Cardiac muscle cell (in vitro differentiated cells and primary cell): ENCODE measurements around the gene INSYN2A. TPM values are rescaled to one million over a fixed set of nuclear protein-coding genes. Genes with fewer than 3 reads are reported as not detected.

Experiments
- DNase-seq, 2 donors: peaks; one replicate each; pipeline versions ENCODE4 v3.0.0 to v3.0.0-alpha.2; 2010 to 2017; ENCODE audit warnings: low read depth in 1 of 2, low spot score in 1 of 2
- H3K27ac ChIP-seq: fragments of 200-600 bp; sonication (generic); 2 replicates; pipeline ENCODE4 v1.5.1; 2016
- H3K27me3 ChIP-seq: fragments of 200-600 bp; sonication (generic); 2 replicates; pipeline ENCODE4 v1.6.0; 2016; ENCODE audit warnings: control low read depth
- H3K36me3 ChIP-seq: fragments of 200-600 bp; sonication (generic); 2 replicates; pipeline ENCODE4 v1.5.1; 2016; ENCODE audit warnings: control low read depth
- H3K4me1 ChIP-seq: fragments of 200-600 bp; sonication (generic); 2 replicates; pipeline ENCODE4 v1.8.1; 2017; ENCODE audit warnings: low read depth, mild to moderate bottlenecking, mixed run types
- H3K4me3 ChIP-seq: fragments of 200-600 bp; sonication (generic); 2 replicates; pipeline ENCODE4 v1.5.1; 2016; ENCODE audit warnings: mild to moderate bottlenecking
- H3K9me3 ChIP-seq: fragments of 200-600 bp; sonication (generic); 2 replicates; pipeline ENCODE4 v1.5.1; 2017; ENCODE audit warnings: low read depth, mild to moderate bottlenecking, control low read depth
- polyA plus RNA-seq: library from polyadenylated mRNA; unstranded; fragments of >200 nt; fragmentation: Nextera tagmentation; extraction: Ambion mirVana; gene quantifications from 2 replicates; pipeline ENCODE4 v1.2.1, GENCODE V29; 2016
- total RNA-seq: library from RNA; depleted of rRNA; stranded (reverse); fragments of >200 nt; gene quantifications from 2 replicates; pipeline ENCODE4 v1.2.3, GENCODE V29; 2016
- TF ChIP-seq, protein P1 (sequence below): IDR thresholded peaks from 2 replicates; pipeline ENCODE4 v1.5.1; 2012; ENCODE audit warnings: low read depth, mild to moderate bottlenecking, low read length

INSYN2A gene
- total and polyA plus RNA-seq, 2 experiments from 2014 or later, result 0.60 TPM; not detected in 1

DNA sequence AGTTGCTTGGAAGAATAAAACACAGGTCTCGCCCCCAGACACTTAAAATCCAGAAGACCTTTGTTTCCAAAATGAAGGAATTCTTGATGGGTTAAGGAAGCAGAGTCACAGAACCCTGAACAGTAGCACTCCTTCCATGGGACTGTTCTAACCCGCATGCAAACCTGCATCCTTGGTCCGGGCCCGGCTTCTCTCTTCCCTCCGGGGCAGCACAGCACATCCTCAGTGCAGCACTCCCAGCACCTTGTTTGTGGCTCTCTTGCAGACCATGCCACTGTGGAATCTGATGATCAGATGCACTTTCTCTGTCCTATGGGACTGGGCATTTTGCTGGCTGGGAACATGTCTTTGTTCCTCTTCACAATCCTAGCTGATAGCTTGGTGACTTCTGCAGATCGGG, 33.5 kb downstream of the INSYN2A start:
- Histone ChIP-seq H3K36me3 (no peaks in the 10 kb centered on the region), H3K4me1 (peaks cover 3% of the 10 kb centered on the region), H3K9me3 (no peaks in the 10 kb centered on the region), H3K4me3 (no peak overlapping the region), H3K27me3 (no peaks in the 10 kb centered on the region), H3K27ac (no peak overlapping the region)
- DNase-seq, result no peak
- TF ChIP-seq, protein P1, sequence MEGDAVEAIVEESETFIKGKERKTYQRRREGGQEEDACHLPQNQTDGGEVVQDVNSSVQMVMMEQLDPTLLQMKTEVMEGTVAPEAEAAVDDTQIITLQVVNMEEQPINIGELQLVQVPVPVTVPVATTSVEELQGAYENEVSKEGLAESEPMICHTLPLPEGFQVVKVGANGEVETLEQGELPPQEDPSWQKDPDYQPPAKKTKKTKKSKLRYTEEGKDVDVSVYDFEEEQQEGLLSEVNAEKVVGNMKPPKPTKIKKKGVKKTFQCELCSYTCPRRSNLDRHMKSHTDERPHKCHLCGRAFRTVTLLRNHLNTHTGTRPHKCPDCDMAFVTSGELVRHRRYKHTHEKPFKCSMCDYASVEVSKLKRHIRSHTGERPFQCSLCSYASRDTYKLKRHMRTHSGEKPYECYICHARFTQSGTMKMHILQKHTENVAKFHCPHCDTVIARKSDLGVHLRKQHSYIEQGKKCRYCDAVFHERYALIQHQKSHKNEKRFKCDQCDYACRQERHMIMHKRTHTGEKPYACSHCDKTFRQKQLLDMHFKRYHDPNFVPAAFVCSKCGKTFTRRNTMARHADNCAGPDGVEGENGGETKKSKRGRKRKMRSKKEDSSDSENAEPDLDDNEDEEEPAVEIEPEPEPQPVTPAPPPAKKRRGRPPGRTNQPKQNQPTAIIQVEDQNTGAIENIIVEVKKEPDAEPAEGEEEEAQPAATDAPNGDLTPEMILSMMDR, result no peak

GRCh38 chr10:127161482-127161881, 34.9 kb downstream of the INSYN2A start:
- Histone ChIP-seq H3K36me3 (no peaks in the 10 kb centered on the region), H3K4me3 (no peak overlapping the region), H3K27ac (no peak overlapping the region), H3K27me3 (no peaks in the 10 kb centered on the region), H3K9me3 (no peaks in the 10 kb centered on the region), H3K4me1 (no peaks in the 10 kb centered on the region)
- TF ChIP-seq, protein P1, result no peak
- DNase-seq, result no peak

- TF ChIP-seq, protein P1, result no peak
Measured at GRCh38 chr10:127159648-127160245, 36.6 kb downstream of the INSYN2A start.

GRCh38 chr10:127158662-127159061, 37.7 kb downstream of the INSYN2A start:
- Histone ChIP-seq H3K27me3 (no peaks in the 10 kb centered on the region), H3K27ac (no peak overlapping the region), H3K9me3 (no peaks in the 10 kb centered on the region), H3K4me1 (no peaks in the 10 kb centered on the region), H3K36me3 (no peaks in the 10 kb centered on the region), H3K4me3 (no peak overlapping the region)
- DNase-seq, result peak; percentile 12 to 36
- TF ChIP-seq, protein P1, result no peak

More at GRCh38 chr10:127159648-127160245, 36.6 kb downstream of the INSYN2A start:
- no peak for DNase-seq
- Histone ChIP-seq H3K4me3 (no peak overlapping the region), H3K27ac (no peak overlapping the region), H3K4me1 (no peaks in the 10 kb centered on the region), H3K36me3 (no peaks in the 10 kb centered on the region), H3K9me3 (no peaks in the 10 kb centered on the region), H3K27me3 (no peaks in the 10 kb centered on the region)

DNA sequence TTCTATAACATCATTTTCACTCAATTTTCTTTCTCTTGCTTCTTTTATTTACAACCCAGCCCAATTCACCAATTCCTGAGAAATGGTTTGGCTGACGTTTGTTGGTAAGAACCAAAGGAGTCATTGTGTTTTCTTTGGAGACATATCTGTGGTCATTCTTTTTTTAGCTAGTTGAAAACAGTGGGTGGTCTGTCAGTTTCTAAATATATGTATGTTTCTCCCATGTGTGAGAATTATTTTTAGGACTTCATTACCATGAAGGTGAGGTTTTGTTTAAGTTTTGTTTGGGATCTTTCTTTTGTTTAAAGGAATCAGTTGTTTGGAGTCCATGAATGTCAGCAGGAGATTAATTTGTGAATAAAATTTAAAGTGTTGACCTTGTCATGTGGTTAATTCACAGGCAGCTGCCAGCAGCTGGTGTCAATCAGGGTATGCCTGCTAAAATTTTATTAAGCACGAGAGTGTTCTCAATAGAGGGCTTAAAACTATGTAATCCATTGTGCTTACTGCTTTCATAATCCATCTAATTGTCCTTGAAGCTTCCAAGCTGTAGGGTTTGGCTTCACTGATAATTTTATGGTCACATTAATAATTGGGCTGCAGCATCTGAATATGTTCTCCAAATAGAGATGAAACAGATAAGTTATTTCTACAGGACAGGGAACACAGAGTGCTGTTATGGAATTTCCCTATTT, 38.7 kb downstream of the INSYN2A start:
- Histone ChIP-seq H3K4me1 (no peaks in the 10 kb centered on the region), H3K27me3 (no peaks in the 10 kb centered on the region), H3K4me3 (no peak overlapping the region), H3K9me3 (no peaks in the 10 kb centered on the region), H3K36me3 (no peaks in the 10 kb centered on the region), H3K27ac (no peak overlapping the region)
- DNase-seq, result peak in 1 of 2 donors; percentile 12
- TF ChIP-seq, protein P1, result no peak
